Suppressor macrophage (primary cell): ENCODE measurements around the gene ADGRG1.
"Not testable (repeated sequence)": the region's sequence is repeated elsewhere in the genome, so short reads cannot be mapped to it uniquely, and the experiment has no call there.

Source experiments
- DNase-seq, 4 experiments: peaks; one replicate each; pipeline ENCODE4 v3.0.0-alpha.2; 2020 to 2022

Gene ADGRG1

DNA sequence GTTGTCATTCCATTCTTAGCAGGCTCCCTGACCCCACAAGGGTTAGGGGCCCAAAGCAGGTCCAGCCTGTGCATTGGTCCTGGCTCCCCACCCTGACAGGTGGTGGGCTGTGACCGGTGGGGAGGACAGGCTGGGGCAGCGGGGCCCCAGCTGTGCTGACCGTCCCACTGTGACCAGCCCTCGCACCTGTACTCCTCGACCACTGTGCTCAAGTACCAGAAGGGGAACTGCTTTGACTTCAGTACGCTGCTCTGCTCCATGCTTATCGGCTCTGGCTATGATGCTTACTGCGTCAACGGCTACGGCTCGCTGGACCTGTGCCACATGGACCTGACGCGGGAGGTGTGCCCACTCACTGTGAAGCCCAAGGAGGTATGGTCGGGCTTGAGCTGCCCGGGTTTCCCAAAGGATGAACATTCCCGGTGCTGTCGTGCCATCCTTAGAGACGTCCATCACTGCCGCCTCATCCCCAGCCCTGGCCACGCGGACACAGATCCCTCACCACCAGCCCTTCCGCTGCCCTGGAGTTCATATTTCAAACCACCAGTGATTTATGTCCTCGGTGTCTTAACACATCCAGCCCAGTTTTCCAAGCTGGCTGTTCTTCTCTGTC, 73.4 kb downstream of the ADGRG1 start:
- no peak for DNase-seq

DNA sequence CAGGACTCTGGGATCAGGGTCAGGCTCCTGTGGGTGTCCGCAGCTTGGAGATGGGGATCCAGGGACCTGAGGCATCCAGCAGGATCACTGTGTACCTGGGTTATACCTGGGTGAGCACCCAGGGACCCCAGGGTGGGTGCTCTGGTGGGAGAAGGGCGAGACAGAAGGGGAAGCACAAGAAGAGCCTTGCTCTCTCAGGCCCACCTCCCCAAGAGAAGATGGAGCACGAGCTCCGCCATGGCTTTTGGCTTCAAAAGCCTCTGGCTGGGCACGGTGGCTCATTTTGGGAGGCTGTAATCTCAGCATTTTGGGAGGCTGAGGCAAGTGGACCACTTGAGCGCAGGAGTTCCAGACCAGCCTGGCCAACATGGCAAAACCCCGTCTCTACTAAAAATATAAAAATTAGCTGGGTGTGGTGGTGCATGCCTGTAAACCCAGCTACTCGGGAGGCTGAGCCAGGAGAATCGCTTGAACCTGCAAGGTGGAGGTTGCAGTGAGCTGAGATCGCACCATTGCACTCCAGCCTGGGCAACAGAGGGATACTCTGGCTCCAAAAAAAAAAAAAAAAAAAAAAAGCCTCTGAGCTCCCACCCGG, 75.1 kb downstream of the ADGRG1 start:
- DNase-seq = no peak

DNA sequence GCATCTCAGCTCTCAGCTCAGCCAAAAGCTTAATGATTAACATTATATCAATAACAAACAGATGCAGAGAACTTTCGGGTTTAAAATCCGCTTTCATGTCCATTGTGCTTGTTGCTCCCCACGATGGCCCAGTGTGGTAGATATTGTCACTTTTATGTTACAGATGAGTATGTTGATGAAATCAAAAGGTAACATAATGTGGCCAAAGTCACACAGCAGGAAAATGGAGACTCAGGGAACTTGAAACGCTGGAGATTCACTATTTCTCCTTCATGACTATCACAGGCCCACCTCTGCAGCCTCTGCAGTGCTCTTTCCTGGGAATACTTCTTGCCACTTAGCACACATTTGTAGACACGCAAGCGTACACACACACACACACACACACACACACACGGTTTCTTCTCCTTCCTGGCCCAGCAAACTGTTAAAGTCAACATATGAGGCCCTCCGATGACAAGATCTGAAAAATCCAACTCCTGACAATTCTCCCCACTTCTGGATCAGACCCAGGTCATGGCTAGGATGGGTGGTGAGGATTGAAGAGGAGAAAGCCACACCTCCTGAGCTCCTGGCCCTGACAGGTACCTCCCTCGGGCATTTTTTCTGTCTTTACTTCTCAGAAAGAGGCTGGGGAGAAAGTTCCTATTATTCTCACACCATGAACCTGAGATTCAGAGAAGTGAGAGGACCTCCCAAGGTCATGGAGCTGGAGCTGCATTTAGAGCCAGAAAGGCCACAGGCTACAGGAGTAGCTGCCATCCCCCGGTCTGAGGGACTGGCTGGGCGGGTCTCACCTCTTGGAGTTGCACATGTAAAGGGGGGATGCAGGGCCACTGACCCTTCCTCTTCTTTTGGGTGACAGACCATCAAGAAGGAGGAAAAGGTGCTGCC, 75.8 kb downstream of the ADGRG1 start:
- no peak for DNase-seq

DNA sequence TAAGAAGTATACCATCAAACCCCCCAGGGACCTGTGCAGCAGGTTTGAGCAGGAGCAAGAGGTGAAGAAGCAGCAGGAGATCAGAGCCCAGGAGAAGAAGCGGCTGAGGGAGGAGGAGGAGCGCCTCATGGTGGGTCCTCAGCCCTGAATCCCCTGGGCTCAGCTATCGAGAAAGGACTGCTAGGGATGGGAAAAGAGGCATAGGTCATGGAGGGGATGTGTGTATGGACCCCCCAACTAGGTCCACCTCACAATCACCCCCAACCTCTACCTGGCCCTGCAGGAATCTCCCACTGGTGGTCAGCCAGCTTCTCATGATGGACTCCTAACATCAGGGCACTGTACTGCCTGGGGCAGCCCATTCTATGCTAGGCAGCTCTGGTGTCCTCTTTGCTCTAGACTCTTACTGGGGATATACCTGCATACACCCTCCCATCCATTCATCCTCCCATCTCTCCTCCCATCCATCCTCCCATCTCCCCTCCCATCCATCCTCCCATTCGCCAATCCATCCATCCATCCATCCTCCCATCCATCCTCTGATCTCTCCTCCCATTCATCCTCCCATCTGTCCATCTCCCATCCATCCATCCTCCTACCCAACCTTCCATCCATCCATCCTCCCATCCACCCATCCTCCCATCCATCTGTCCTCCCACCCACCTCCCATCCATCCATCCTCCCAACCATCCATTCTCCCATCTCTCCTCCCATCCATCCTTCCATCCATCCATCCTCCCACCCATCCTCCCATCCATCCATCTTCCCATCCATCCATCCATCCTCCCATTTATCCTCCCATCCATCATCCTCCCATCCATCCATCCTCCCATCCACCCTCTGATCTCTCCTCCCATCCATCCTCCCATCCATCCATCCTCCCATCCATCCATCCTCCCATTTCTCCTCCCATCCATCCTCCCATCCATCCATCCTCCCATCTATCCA, 76.7 kb downstream of the ADGRG1 start:
- DNase-seq = no peak

DNA sequence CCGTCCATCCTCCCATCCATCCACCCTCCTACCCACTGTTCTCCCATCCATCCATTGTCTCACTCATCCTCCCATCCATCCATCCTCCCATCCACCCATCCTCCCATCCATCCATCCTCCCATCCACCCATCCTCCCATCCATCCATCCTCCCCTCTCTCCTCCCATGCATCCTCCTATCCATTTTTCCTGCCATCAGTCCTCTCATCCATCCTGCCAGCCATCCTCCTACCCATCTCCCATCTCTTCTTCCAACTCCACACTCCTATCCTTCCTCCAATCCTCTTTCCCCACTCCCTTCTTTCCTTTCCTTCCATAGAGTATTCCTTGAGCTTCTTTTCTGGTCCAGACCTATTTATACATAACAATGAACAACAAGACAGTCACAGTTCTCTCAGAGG, 78.3 kb downstream of the ADGRG1 start:
- DNase-seq = no peak

DNA sequence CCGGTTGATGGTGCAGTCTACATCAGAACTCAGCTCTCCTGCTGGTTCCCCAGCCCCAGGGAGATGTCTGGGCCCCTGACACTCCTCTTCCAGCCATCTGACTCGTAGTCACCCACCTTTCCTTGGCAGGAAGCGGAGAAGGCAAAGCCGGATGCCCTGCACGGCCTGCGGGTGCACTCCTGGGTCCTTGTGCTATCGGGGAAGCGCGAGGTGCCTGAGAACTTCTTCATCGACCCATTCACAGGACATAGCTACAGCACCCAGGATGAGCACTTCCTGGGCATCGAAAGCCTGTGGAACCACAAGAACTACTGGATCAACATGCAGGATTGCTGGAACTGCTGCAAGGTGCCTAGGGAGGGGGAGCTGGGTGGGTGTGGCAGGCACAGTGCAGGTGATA, 78.9 kb downstream of the ADGRG1 start:
- DNase-seq = no peak

DNA sequence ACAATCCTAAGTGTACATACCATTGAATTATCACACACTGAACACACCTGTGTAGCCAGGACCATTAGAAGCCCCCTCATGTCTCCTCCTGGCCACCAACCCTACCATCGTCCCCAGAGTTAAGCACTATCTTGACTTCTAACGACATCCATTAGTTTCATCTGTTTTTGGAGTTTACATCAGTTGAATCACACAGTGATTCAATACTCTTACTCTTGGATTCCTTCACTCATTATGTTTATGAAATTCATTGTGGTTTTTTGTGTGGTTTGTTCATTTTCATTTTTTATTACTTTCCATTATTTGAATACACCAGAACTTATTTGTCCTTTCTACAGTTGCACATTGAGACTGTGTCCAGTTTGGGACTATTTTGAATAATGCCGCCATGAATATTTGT, 79.7 kb downstream of the ADGRG1 start:
- no peak for DNase-seq

DNA sequence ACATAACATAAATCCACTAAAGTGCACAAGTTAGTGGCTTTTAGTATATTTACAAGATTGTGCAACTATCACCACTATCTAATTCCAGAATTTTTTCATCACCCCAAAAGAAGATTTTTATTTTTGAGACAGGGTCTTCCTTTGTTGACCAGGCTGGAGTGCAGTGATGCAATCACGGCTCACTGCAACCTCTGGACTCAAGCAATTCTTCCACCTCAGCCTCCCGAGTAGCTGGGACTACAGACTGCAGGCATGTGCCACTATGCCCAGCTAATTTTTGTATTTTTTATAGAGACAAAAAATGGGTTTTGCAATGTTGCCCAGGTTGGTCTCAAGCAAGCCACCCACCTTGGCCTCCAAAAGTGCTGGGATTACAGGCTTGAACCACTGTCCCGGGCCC, 81.2 kb downstream of the ADGRG1 start:
- DNase-seq = no peak

DNA sequence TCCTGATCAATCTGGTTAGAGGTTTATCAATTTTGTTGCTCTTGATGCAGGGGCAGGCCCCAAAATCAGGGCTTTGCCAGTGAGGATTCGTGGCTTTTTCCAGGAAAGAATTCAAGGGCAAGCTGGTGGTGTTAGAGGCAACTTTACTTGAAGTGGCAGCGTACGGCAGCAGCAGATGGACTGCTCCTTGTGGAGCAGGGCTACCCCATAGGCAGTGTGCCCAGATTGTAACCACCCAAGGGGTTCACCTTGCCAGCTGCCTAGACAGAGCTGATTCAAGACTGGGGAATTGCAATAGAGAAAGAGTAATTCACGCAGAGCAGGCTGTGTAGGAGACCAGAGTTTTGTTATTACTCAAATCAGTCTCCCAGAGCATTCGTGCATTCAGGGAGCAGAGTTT, 82.9 kb downstream of the ADGRG1 start:
- DNase-seq = no peak

DNA sequence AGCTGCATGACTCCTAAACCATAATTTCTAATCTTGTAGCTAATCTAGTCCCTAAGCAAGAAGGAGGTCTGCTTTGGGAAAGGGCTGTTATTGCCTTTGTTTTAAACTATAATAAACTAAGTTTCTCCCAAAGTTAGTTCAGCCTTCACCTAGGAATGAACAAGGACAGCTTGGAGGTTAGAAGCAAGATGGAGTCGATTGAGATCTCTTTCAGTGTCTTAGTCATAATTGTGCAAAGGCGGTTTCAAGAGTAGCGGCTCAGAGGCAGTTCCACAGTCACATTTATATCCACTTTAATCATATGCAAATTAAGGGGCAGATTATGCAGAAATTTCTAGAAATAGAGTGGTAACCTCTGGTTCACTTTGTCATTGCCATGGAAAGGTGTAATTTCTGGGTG, 83.6 kb downstream of the ADGRG1 start:
- no peak for DNase-seq

DNA sequence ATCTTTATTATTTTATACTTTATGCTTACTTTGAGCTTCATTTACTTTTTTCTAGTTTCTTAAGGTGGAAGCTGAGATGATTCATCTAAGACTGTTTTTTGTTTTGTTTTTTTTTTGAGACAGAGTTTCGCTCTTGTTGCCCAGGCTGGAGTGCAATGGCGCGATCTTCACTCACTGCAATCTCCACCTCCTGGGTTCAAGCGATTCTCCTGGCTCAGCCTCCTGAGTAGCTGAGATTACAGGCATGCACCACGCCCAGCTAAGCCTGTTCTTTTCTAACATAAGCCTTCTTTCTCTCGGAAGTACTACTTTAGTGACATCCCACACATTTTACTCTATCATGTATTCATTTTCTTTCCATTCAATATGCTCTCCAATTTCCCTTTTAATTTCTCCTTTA, 84.1 kb downstream of the ADGRG1 start:
- DNase-seq = not testable (repeated sequence)

DNA sequence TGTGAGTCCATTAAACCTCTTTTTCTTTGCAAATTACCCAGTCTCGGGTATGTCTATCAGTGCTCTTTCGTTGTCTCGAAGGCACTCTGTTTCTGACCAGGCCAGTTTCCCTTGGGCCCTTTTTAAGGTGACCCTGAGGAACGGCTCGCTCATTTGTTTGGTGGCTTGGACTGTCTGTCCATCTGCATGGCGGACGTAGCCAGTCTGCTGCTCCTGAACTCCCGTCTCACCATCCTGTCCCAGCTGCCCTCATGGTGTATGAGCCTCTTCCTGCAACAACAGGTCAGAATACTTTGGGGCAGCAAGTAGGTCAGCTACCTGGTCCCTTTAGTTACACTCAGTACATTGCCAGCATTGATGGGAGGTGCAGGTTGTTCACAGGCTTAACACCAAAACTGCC, 85.2 kb downstream of the ADGRG1 start:
- no peak for DNase-seq

DNA sequence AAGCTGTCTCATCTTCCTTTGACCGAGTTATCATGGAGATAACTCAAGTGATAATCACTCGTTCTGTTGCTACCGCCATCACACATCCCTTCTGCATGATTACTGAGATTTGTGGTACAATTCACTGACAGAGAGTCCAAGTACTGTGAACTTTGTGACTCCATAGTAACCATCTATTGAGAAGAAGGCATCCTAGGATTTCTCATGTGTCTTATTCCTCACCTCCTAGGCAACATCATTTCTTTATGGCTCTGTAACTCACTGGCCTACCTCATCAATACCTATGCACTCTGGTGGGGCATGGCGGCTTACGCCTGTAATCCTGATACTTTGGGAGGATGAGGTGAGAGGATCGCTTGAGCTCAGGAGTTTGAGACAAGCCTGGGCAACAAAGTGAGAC, 85.6 kb downstream of the ADGRG1 start:
- no peak for DNase-seq
